Hematopoietic multipotent progenitor cell treated with erythropoietin and hydrocortisone succinate and interleukin-3 and kit ligand, for 17 days (in vitro differentiated cells): ENCODE measurements around the gene MZT2B.
"Not testable (repeated sequence)": the region's sequence is repeated elsewhere in the genome, so short reads cannot be mapped to it uniquely, and the experiment has no call there.

Experiments
- DNase-seq: peaks from one replicate; pipeline ENCODE4 v3.0.0-alpha.2; 2015; ENCODE audit warnings: low spot score

Gene MZT2B

GRCh38 chr2:130219147-130219546 is 37.1 kb downstream of the MZT2B start:
- DNase-seq = not testable (repeated sequence)

- not testable (repeated sequence) for DNase-seq
Measured at GRCh38 chr2:130220505-130220904, 38.4 kb downstream of the MZT2B start.

- not testable (repeated sequence) for DNase-seq
Measured at GRCh38 chr2:130222523-130222922, 40.5 kb downstream of the MZT2B start.

- not testable (repeated sequence) for DNase-seq
Measured at GRCh38 chr2:130228005-130228404, 45.9 kb downstream of the MZT2B start.

DNA sequence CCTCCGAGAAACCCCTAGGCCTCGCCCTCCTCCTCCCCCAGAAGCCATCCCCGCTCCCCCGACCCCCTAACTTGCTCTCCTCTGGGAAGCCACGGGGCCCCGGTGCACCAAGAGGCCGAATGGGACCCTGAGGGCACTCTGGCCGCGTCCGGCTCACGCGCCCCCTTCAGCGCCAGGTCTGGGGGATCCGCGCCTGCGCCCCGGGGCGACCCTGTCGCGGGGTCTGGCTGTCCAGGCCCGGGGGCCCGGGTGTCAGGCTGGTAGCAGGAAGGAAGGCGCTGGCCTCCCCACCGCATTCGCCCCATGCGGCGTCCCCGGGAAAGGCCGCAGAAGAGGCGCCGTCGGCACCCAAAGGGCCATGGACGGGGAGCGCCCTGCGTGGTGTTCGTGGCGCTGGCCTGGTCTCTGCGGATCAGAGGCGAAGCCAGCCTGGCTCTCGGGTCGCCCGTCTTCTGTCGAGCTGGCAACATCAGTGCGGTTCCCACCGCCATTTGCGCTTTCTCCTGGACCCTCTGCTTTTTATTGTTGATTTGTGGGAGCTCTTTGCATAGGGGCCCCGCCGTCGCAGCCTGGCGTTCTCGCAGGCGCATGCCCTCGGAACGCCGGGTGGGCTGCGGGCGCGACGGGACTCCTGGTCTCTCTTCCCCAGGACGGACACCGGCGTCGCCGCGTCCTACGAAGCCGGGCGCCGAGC is 46.6 kb downstream of the MZT2B start:
- DNase-seq = not testable (repeated sequence)

- DNase-seq = not testable (repeated sequence)
Measured at GRCh38 chr2:130229161-130229510, 47.1 kb downstream of the MZT2B start.

DNA sequence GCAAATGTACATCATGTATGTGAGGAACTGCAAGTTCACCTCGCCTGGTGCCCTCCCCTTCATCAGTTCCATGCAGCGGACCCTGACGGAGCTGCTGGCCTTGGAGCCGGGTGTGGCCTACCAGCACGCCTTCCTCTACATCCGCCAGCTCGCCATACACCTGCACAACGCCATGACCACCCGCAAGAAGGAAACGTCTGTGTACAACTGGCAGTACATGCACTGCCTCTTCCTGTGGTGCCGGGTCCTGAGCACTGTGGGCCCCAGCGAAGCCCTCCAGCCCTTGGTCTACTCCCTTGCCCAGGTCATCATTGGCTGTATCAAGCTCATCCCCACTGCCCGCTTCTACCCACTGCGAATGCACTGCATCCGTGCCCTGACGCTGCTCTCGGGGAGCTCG is 48.3 kb downstream of the MZT2B start:
- not testable (repeated sequence) for DNase-seq

GRCh38 chr2:130230907-130231306 is 48.8 kb downstream of the MZT2B start:
- DNase-seq = not testable (repeated sequence)

DNA sequence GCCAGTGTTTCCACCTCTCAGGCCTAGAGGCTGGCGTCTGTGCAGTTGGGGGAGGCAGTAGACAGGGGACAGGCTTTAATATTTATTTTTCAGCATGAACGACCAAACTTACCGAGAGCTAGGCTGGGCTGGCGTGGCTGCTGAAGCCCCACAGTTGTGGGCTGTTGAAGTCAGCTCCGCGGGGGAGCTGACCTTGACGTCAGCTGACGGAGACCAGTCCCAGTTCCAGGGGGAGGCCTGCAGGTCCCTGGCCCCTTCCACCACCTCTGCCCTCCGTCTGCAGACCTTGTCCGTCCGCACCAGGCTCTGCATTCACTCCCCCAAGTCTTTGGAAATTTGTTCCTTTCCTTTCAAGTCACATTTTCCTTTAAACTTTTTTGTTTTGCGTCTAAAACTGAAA is 49.6 kb downstream of the MZT2B start:
- DNase-seq = no peak

DNA sequence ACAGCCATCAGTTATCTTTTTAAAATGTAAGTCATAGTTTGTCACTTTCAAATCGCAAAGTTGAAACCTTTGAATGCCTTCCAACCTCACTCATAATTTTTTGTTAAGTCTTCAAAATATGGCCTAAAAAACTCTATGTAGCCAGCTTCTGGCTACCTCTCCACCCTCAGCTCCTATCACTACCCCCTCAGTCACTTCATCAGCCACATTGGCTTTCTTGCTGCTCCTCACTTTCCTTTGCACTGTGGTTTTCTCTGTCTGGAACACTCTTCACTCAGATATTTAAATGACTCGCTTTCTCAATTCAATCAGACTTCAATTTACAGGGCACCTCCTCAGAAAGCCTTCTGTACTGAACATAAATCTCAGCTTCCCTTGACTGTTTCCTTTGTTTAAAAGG is 51.0 kb downstream of the MZT2B start:
- DNase-seq = not testable (repeated sequence)

GRCh38 chr2:130239581-130239980 is 57.5 kb downstream of the MZT2B start:
- DNase-seq = not testable (repeated sequence)
